ENCODE data around the gene SSU72.

- TF ChIP-seq, protein P1, sequence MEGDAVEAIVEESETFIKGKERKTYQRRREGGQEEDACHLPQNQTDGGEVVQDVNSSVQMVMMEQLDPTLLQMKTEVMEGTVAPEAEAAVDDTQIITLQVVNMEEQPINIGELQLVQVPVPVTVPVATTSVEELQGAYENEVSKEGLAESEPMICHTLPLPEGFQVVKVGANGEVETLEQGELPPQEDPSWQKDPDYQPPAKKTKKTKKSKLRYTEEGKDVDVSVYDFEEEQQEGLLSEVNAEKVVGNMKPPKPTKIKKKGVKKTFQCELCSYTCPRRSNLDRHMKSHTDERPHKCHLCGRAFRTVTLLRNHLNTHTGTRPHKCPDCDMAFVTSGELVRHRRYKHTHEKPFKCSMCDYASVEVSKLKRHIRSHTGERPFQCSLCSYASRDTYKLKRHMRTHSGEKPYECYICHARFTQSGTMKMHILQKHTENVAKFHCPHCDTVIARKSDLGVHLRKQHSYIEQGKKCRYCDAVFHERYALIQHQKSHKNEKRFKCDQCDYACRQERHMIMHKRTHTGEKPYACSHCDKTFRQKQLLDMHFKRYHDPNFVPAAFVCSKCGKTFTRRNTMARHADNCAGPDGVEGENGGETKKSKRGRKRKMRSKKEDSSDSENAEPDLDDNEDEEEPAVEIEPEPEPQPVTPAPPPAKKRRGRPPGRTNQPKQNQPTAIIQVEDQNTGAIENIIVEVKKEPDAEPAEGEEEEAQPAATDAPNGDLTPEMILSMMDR (IDR thresholded peaks at IDR 0.05; ENCODE audit: low read length): no peak
- no peak for TF ChIP-seq EZH2 (IDR thresholded peaks at IDR 0.05; ENCODE audit: borderline replicate concordance, low read length)
Measured at GRCh38 chr1:1507305-1507704, 67.4 kb downstream of the SSU72 start.

Data from OCI-LY1 (cell line).